ENCODE data around the gene OPCML. TPM values are rescaled to one million over a fixed set of nuclear protein-coding genes. Genes with fewer than 3 reads are reported as not detected.

The OPCML gene
- total RNA-seq, 2 experiments from 2014 or later, result not detected

- Mint-ChIP-seq H3K27me3 (peaks cover 34% of the 10 kb centered on the region), H3K27ac (no peak overlapping the region), H3K36me3 (ENCODE audit: low read depth) (no peaks in the 10 kb centered on the region), H3K4me3 (no peak overlapping the region), H3K9me3 (ENCODE audit: low read depth) (no peaks in the 10 kb centered on the region), H3K4me1 (no peaks in the 10 kb centered on the region)
- intact Hi-C loops (cut with DNase I, micrococcal nuclease), result no loop called here
- ChIA-PET POLR2A (no interaction called here), CTCF (no interaction called here)
- ATAC-seq, result no peak
- no peak for DNase-seq
Measured at GRCh38 chr11:133530501-133530835, 1.8 kb downstream of the OPCML start.

GRCh38 chr11:133529807-133530500 is 2.3 kb downstream of the OPCML start:
- POLR2A ChIA-PET, result no interaction called here
- CTCF ChIA-PET, result interaction anchor here (0.6 kb wide), 1 partner anchor 299 kb away, joined by 3 read pairs; no protein-coding TSS in a partner anchor
- no peak overlapping the region for H3K27ac Mint-ChIP-seq
- intact Hi-C loops (cut with DNase I, micrococcal nuclease), result no loop called here
- H3K36me3 Mint-ChIP-seq (ENCODE audit: low read depth), result no peaks in the 10 kb centered on the region
- DNase-seq (no peak), ATAC-seq (no peak)
- no peaks in the 10 kb centered on the region for H3K4me1 Mint-ChIP-seq
- H3K9me3 Mint-ChIP-seq (ENCODE audit: low read depth), result no peaks in the 10 kb centered on the region
- H3K4me3 Mint-ChIP-seq, result no peak overlapping the region
- H3K27me3 Mint-ChIP-seq, result peaks cover 34% of the 10 kb centered on the region

GRCh38 chr11:133526790-133527189 is 5.5 kb downstream of the OPCML start:
- POLR2A ChIA-PET, result no interaction called here
- Mint-ChIP-seq H3K4me1 (no peaks in the 10 kb centered on the region), H3K27me3 (peaks cover 14% of the 10 kb centered on the region), H3K9me3 (ENCODE audit: low read depth) (no peaks in the 10 kb centered on the region), H3K27ac (no peak overlapping the region), H3K36me3 (ENCODE audit: low read depth) (no peaks in the 10 kb centered on the region), H3K4me3 (no peak overlapping the region)
- ATAC-seq (no peak), DNase-seq (no peak)
- CTCF ChIA-PET, result no interaction called here
- intact Hi-C loops (cut with DNase I, micrococcal nuclease), result no loop called here

- Mint-ChIP-seq H3K27ac (no peak overlapping the region), H3K4me1 (no peaks in the 10 kb centered on the region), H3K4me3 (no peak overlapping the region), H3K27me3 (peaks cover 6% of the 10 kb centered on the region), H3K9me3 (ENCODE audit: low read depth) (no peaks in the 10 kb centered on the region), H3K36me3 (ENCODE audit: low read depth) (no peaks in the 10 kb centered on the region)
- intact Hi-C loops (cut with DNase I, micrococcal nuclease), result no loop called here
- ATAC-seq (no peak), DNase-seq (no peak)
- ChIA-PET POLR2A (no interaction called here), CTCF (no interaction called here)
Measured at GRCh38 chr11:133525976-133526375, 6.3 kb downstream of the OPCML start.

- no peaks in the 10 kb centered on the region for H3K4me1 Mint-ChIP-seq
- peaks cover 5% of the 10 kb centered on the region for H3K27me3 Mint-ChIP-seq
- intact Hi-C loops (cut with DNase I, micrococcal nuclease), result no loop called here
- no peaks in the 10 kb centered on the region for H3K36me3 Mint-ChIP-seq (ENCODE audit: low read depth)
- no peak for ATAC-seq
- no peak for DNase-seq
- no peak overlapping the region for H3K4me3 Mint-ChIP-seq
- CTCF ChIA-PET, result no interaction called here
- no peak overlapping the region for H3K27ac Mint-ChIP-seq
- POLR2A ChIA-PET, result no interaction called here
- no peaks in the 10 kb centered on the region for H3K9me3 Mint-ChIP-seq (ENCODE audit: low read depth)
Measured at GRCh38 chr11:133524488-133524887, 7.8 kb downstream of the OPCML start.

GRCh38 chr11:133522344-133522743 is 10.0 kb downstream of the OPCML start:
- intact Hi-C loops (cut with DNase I, micrococcal nuclease), result no loop called here

GRCh38 chr11:133521502-133521901 is 10.8 kb downstream of the OPCML start:
- Mint-ChIP-seq H3K36me3 (ENCODE audit: low read depth) (no peaks in the 10 kb centered on the region), H3K27me3 (peaks cover 2% of the 10 kb centered on the region), H3K4me3 (no peak overlapping the region), H3K27ac (no peak overlapping the region), H3K4me1 (no peaks in the 10 kb centered on the region), H3K9me3 (ENCODE audit: low read depth) (no peaks in the 10 kb centered on the region)
- CTCF ChIA-PET, result interaction anchor here (1.1 kb wide), 1 partner anchor 184 kb away, joined by 3 read pairs; no protein-coding TSS in a partner anchor
- no peak for ATAC-seq
- POLR2A ChIA-PET, result no interaction called here
- DNase-seq, result no peak
- intact Hi-C loops (cut with DNase I, micrococcal nuclease), result no loop called here

More at GRCh38 chr11:133522344-133522743, 10.0 kb downstream of the OPCML start:
- Mint-ChIP-seq H3K4me3 (no peak overlapping the region), H3K9me3 (ENCODE audit: low read depth) (no peaks in the 10 kb centered on the region), H3K36me3 (ENCODE audit: low read depth) (no peaks in the 10 kb centered on the region), H3K4me1 (no peaks in the 10 kb centered on the region), H3K27ac (no peak overlapping the region), H3K27me3 (peaks cover 2% of the 10 kb centered on the region)
- POLR2A ChIA-PET, result no interaction called here
- DNase-seq (no peak), ATAC-seq (no peak)
- CTCF ChIA-PET, result no interaction called here

- CTCF ChIA-PET, result interaction anchor here (1.1 kb wide), 1 partner anchor 183 kb away, joined by 3 read pairs; no protein-coding TSS in a partner anchor
- POLR2A ChIA-PET, result no interaction called here
- H3K9me3 Mint-ChIP-seq (ENCODE audit: low read depth), result no peaks in the 10 kb centered on the region
- intact Hi-C loops (cut with DNase I, micrococcal nuclease), result no loop called here
- H3K27me3 Mint-ChIP-seq, result peaks cover 2% of the 10 kb centered on the region
- H3K4me1 Mint-ChIP-seq, result no peaks in the 10 kb centered on the region
- H3K27ac Mint-ChIP-seq, result no peak overlapping the region
- no peak for ATAC-seq
- H3K4me3 Mint-ChIP-seq, result no peak overlapping the region
- no peaks in the 10 kb centered on the region for H3K36me3 Mint-ChIP-seq (ENCODE audit: low read depth)
- DNase-seq, result no peak
Measured at GRCh38 chr11:133520707-133521106, 11.6 kb downstream of the OPCML start.

GRCh38 chr11:133519560-133519959 is 12.7 kb downstream of the OPCML start:
- Mint-ChIP-seq H3K9me3 (ENCODE audit: low read depth) (no peaks in the 10 kb centered on the region), H3K27me3 (peaks cover 2% of the 10 kb centered on the region), H3K27ac (no peak overlapping the region), H3K36me3 (ENCODE audit: low read depth) (no peaks in the 10 kb centered on the region), H3K4me1 (no peaks in the 10 kb centered on the region), H3K4me3 (no peak overlapping the region)
- ChIA-PET POLR2A (no interaction called here), CTCF (interaction anchor here (0.6 kb wide), 1 partner anchor 13 kb away, joined by 3 read pairs; the partner anchor contains the start of gene OPCML)
- intact Hi-C loops (cut with DNase I, micrococcal nuclease), result no loop called here
- DNase-seq, result no peak
- ATAC-seq, result no peak

- H3K27me3 Mint-ChIP-seq, result peaks cover 2% of the 10 kb centered on the region
- H3K36me3 Mint-ChIP-seq (ENCODE audit: low read depth), result no peaks in the 10 kb centered on the region
- CTCF ChIA-PET, result no interaction called here
- intact Hi-C loops (cut with DNase I, micrococcal nuclease), result no loop called here
- H3K4me3 Mint-ChIP-seq, result no peak overlapping the region
- ATAC-seq (no peak), DNase-seq (no peak)
- POLR2A ChIA-PET, result no interaction called here
- H3K9me3 Mint-ChIP-seq (ENCODE audit: low read depth), result no peaks in the 10 kb centered on the region
- no peak overlapping the region for H3K27ac Mint-ChIP-seq
- no peaks in the 10 kb centered on the region for H3K4me1 Mint-ChIP-seq
Measured at GRCh38 chr11:133518702-133519264, 13.5 kb downstream of the OPCML start.

- H3K4me1 Mint-ChIP-seq, result no peaks in the 10 kb centered on the region
- no peak for ATAC-seq
- no peak overlapping the region for H3K27ac Mint-ChIP-seq
- intact Hi-C loops (cut with DNase I, micrococcal nuclease), result no loop called here
- no peak for DNase-seq
- ChIA-PET CTCF (no interaction called here), POLR2A (no interaction called here)
- H3K36me3 Mint-ChIP-seq (ENCODE audit: low read depth), result no peaks in the 10 kb centered on the region
- H3K27me3 Mint-ChIP-seq, result peaks cover 2% of the 10 kb centered on the region
- no peaks in the 10 kb centered on the region for H3K9me3 Mint-ChIP-seq (ENCODE audit: low read depth)
- H3K4me3 Mint-ChIP-seq, result no peak overlapping the region
Measured at GRCh38 chr11:133516845-133517244, 15.5 kb downstream of the OPCML start.

- CTCF ChIA-PET, result no interaction called here
- intact Hi-C loops (cut with DNase I, micrococcal nuclease), result no loop called here
Measured at GRCh38 chr11:133515107-133515506, 17.2 kb downstream of the OPCML start.

More at GRCh38 chr11:133515107-133515506, 17.2 kb downstream of the OPCML start:
- H3K27me3 Mint-ChIP-seq, result peaks cover 2% of the 10 kb centered on the region
- no peak overlapping the region for H3K27ac Mint-ChIP-seq
- POLR2A ChIA-PET, result no interaction called here
- ATAC-seq, result no peak
- DNase-seq, result no peak
- no peaks in the 10 kb centered on the region for H3K4me1 Mint-ChIP-seq
- H3K9me3 Mint-ChIP-seq (ENCODE audit: low read depth), result no peaks in the 10 kb centered on the region
- H3K4me3 Mint-ChIP-seq, result no peak overlapping the region
- no peaks in the 10 kb centered on the region for H3K36me3 Mint-ChIP-seq (ENCODE audit: low read depth)
